CD4-positive, alpha-beta T cell treated with Interleukin-17A for 1 hour (primary cell): ENCODE data around the gene VSX1.

Source experiments
- DNase-seq: peaks from one replicate; pipeline ENCODE4 v3.0.0-alpha.2; 2020

Gene VSX1

GRCh38 chr20:25038591-25039015, 43.3 kb downstream of the VSX1 start:
- DNase-seq = no peak

GRCh38 chr20:25038103-25038410, 43.9 kb downstream of the VSX1 start:
- DNase-seq = no peak

GRCh38 chr20:25037288-25038102, 44.4 kb downstream of the VSX1 start:
- DNase-seq = no peak

GRCh38 chr20:25036331-25036936, 45.5 kb downstream of the VSX1 start:
- DNase-seq = no peak

GRCh38 chr20:25035921-25036320, 46.0 kb downstream of the VSX1 start:
- no peak for DNase-seq

GRCh38 chr20:25033924-25034300, 48.0 kb downstream of the VSX1 start:
- DNase-seq = no peak

GRCh38 chr20:25033265-25033923, 48.5 kb downstream of the VSX1 start:
- DNase-seq = no peak

- DNase-seq = no peak
Observed at GRCh38 chr20:25032478-25033264, 49.3 kb downstream of the VSX1 start.

- no peak for DNase-seq
Observed at GRCh38 chr20:25032065-25032477, 49.9 kb downstream of the VSX1 start.

- DNase-seq = no peak
Observed at GRCh38 chr20:25031241-25031640, 50.7 kb downstream of the VSX1 start.

GRCh38 chr20:25030649-25031207, 51.2 kb downstream of the VSX1 start:
- DNase-seq = no peak

GRCh38 chr20:25030007-25030648, 51.8 kb downstream of the VSX1 start:
- no peak for DNase-seq

GRCh38 chr20:25025986-25026605, 55.8 kb downstream of the VSX1 start:
- DNase-seq = no peak
